Muscle layer of duodenum (tissue), 2 donors: ENCODE measurements around the gene FBXO28.
A peak's percentile ranks its signal among the peaks of the same experiment; 100 is the strongest.
"Not testable (repeated sequence)": the region's sequence is repeated elsewhere in the genome, so short reads cannot be mapped to it uniquely, and the experiment has no call there.

Experiments
- H3K27ac ChIP-seq: one replicate; pipeline ENCODE4 v1.7.0; 2013; ENCODE audit warnings: mild to moderate bottlenecking, low read length
- H3K27me3 ChIP-seq: one replicate; pipeline ENCODE4 v1.7.0; 2013; ENCODE audit warnings: low read depth, mild to moderate bottlenecking, control low read depth, low read length
- H3K36me3 ChIP-seq, 2 donors: one replicate each; pipeline ENCODE4 v1.7.0; 2013; ENCODE audit warnings: low read length in 2 of 2, control low read depth in 1 of 2, mild to moderate bottlenecking in 1 of 2; ENCODE audit not compliant: insufficient read depth in 2 of 2, control insufficient read depth in 1 of 2
- H3K4me1 ChIP-seq, 2 donors: one replicate each; pipeline ENCODE4 v1.7.0; 2013; ENCODE audit warnings: low read length in 2 of 2, mild to moderate bottlenecking in 2 of 2, control low read depth in 1 of 2, moderate library complexity in 1 of 2; ENCODE audit not compliant: insufficient read depth in 2 of 2, control insufficient read depth in 1 of 2
- H3K4me3 ChIP-seq, 2 donors: one replicate each; pipeline ENCODE4 v1.7.0; 2013; ENCODE audit warnings: low read length in 2 of 2, low read depth in 1 of 2, mild to moderate bottlenecking in 1 of 2
- H3K9me3 ChIP-seq, 2 donors: one replicate each; pipeline ENCODE4 v1.7.0; 2013; ENCODE audit warnings: low read length in 2 of 2, control low read depth in 1 of 2, mild to moderate bottlenecking in 1 of 2; ENCODE audit not compliant: control insufficient read depth in 1 of 2
- donor health status: healthy.

FBXO28 gene

GRCh38 chr1:224113918-224114786 lies at the start of gene FBXO28:
Gene FBXO28 (plus strand): TSS chr1:224114111. CDS start chr1:224114130, 19 bp downstream.
- Histone ChIP-seq H3K4me3 (peak within 1 kb of the TSS; percentile 74 to 94), H3K27me3 (no peaks in the 10 kb centered on the region)

GRCh38 chr1:224064150-224064549 lies 49.8 kb upstream of the FBXO28 start:
- no peak overlapping the region for H3K4me3 ChIP-seq
- no peaks in the 10 kb centered on the region for H3K4me1 ChIP-seq
- no peak overlapping the region for H3K27ac ChIP-seq
- H3K9me3 ChIP-seq: no peaks in the 10 kb centered on the region
- H3K27me3 ChIP-seq: no peaks in the 10 kb centered on the region
- no peaks in the 10 kb centered on the region for H3K36me3 ChIP-seq

More at GRCh38 chr1:224113918-224114786, at the start of gene FBXO28:
- H3K4me1 ChIP-seq: peaks cover 5 to 22% of the 10 kb centered on the region in 2 donors
- H3K36me3 ChIP-seq: no peaks in the 10 kb centered on the region
- no peaks in the 10 kb centered on the region for H3K9me3 ChIP-seq
- H3K27ac ChIP-seq: peak within 1 kb of the TSS; percentile 86

- H3K27me3 ChIP-seq: no peaks in the 10 kb centered on the region
- H3K4me3 ChIP-seq: no peak overlapping the region
- no peaks in the 10 kb centered on the region for H3K9me3 ChIP-seq
- no peaks in the 10 kb centered on the region for H3K36me3 ChIP-seq
- no peak overlapping the region for H3K27ac ChIP-seq
- H3K4me1 ChIP-seq: no peaks in the 10 kb centered on the region
These were observed 48.5 kb upstream of the FBXO28 start for GRCh38 chr1:224065455-224065854.

GRCh38 chr1:224067207-224067606 lies 46.7 kb upstream of the FBXO28 start:
- Histone ChIP-seq H3K27me3 (no peaks in the 10 kb centered on the region), H3K27ac (no peak overlapping the region), H3K36me3 (no peaks in the 10 kb centered on the region), H3K9me3 (no peaks in the 10 kb centered on the region), H3K4me3 (no peak overlapping the region), H3K4me1 (no peaks in the 10 kb centered on the region)

GRCh38 chr1:224067621-224068457 lies 46.1 kb upstream of the FBXO28 start:
- Histone ChIP-seq H3K36me3 (no peaks in the 10 kb centered on the region), H3K4me3 (no peak overlapping the region), H3K4me1 (no peaks in the 10 kb centered on the region), H3K27ac (no peak overlapping the region), H3K9me3 (no peaks in the 10 kb centered on the region), H3K27me3 (no peaks in the 10 kb centered on the region)

GRCh38 chr1:224068458-224069072 lies 45.3 kb upstream of the FBXO28 start:
- Histone ChIP-seq H3K27me3 (no peaks in the 10 kb centered on the region), H3K9me3 (no peaks in the 10 kb centered on the region), H3K27ac (no peak overlapping the region), H3K4me3 (no peak overlapping the region), H3K4me1 (no peaks in the 10 kb centered on the region), H3K36me3 (no peaks in the 10 kb centered on the region)

GRCh38 chr1:224069138-224069537 lies 44.8 kb upstream of the FBXO28 start:
- Histone ChIP-seq H3K27ac (no peak overlapping the region), H3K4me3 (no peak overlapping the region), H3K4me1 (no peaks in the 10 kb centered on the region), H3K9me3 (no peaks in the 10 kb centered on the region), H3K36me3 (no peaks in the 10 kb centered on the region), H3K27me3 (no peaks in the 10 kb centered on the region)

- Histone ChIP-seq H3K4me3 (no peak overlapping the region), H3K27ac (no peak overlapping the region), H3K4me1 (no peaks in the 10 kb centered on the region), H3K36me3 (no peaks in the 10 kb centered on the region), H3K27me3 (no peaks in the 10 kb centered on the region), H3K9me3 (no peaks in the 10 kb centered on the region)
These were observed 43.4 kb upstream of the FBXO28 start for GRCh38 chr1:224070521-224070920.

- Histone ChIP-seq H3K27ac (no peak overlapping the region), H3K27me3 (no peaks in the 10 kb centered on the region), H3K4me1 (no peaks in the 10 kb centered on the region), H3K4me3 (no peak overlapping the region), H3K36me3 (no peaks in the 10 kb centered on the region), H3K9me3 (no peaks in the 10 kb centered on the region)
These were observed 37.5 kb upstream of the FBXO28 start for GRCh38 chr1:224076407-224076806.

GRCh38 chr1:224079644-224080043 lies 34.3 kb upstream of the FBXO28 start:
- H3K4me3 ChIP-seq, H3K9me3 ChIP-seq, H3K27ac ChIP-seq, H3K36me3 ChIP-seq, H3K27me3 ChIP-seq, H3K4me1 ChIP-seq: not testable (repeated sequence)

GRCh38 chr1:224080115-224080774 lies 33.7 kb upstream of the FBXO28 start:
- Histone ChIP-seq H3K4me1 (no peaks in the 10 kb centered on the region), H3K27me3 (no peaks in the 10 kb centered on the region), H3K36me3 (no peaks in the 10 kb centered on the region), H3K4me3 (no peak overlapping the region), H3K9me3 (no peaks in the 10 kb centered on the region), H3K27ac (no peak overlapping the region)
